Activated T-helper 1 cell treated with anti-CD3 and anti-CD28 coated beads, Interleukin-12 subunit alpha, Interleukin-12 subunit beta, Interleukin-2, Interleukin-4 antibody, amounts not matched to agents 30 ng/mL and 10 ng/mL and 1 ng/mL, durations not matched to agents 14 hours and 24 hours and 36 hours (primary cell): ENCODE data around the gene TLE5. TPM values are rescaled to one million over a fixed set of nuclear protein-coding genes. Genes with fewer than 3 reads are reported as not detected.

ENCODE experiments used
- DNase-seq: peaks from one replicate; pipeline ENCODE4 v3.0.0; 2021; ENCODE audit warnings: low spot score
- H3K27ac Mint-ChIP-seq: one replicate; pipeline ENCODE4 v1.8.0; 2021; ENCODE audit warnings: mild to moderate bottlenecking, mixed read lengths
- H3K27me3 Mint-ChIP-seq: one replicate; pipeline ENCODE4 v1.8.0; 2022; ENCODE audit warnings: mild to moderate bottlenecking, moderate library complexity, mixed read lengths; ENCODE audit not compliant: insufficient read depth
- H3K36me3 Mint-ChIP-seq: one replicate; pipeline ENCODE4 v1.8.0; 2021; ENCODE audit warnings: low read depth, mixed read lengths
- H3K4me1 Mint-ChIP-seq: one replicate; pipeline ENCODE4 v1.8.0; 2021; ENCODE audit warnings: low read depth, mixed read lengths
- H3K4me3 Mint-ChIP-seq: one replicate; pipeline ENCODE4 v1.8.0; 2021; ENCODE audit warnings: mild to moderate bottlenecking, moderate library complexity, mixed read lengths
- H3K9me3 Mint-ChIP-seq: one replicate; pipeline ENCODE4 v1.8.0; 2021; ENCODE audit warnings: mixed read lengths
- intact Hi-C: fragments of 100-400 bp; cut with micrococcal nuclease; formaldehyde crosslinking; loops from one replicate; pipeline ENCODE4 v1.15.1; 2024
- total RNA-seq: library from RNA; stranded (reverse); gene quantifications from 2 replicates; pipeline ENCODE4 v1.2.3, GENCODE V29; 2022

The TLE5 gene
- total RNA-seq, 1 donor from 2014 or later: 399 TPM

DNA sequence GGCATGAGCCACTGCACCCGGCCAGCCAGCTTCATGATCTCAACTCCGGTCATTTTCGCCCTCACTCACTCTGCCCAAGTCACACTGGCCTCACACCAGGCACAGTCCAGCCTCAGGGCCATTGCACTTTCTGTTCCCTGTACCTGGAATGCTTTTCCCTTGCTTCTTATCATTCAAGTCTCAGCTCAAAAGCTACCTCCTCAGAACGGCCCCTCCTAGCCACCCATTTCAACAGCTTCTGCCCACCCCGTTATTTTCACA is 30.8 kb downstream of the TLE5 start:
- peaks cover 18% of the 10 kb centered on the region for H3K4me1 Mint-ChIP-seq
- H3K27ac Mint-ChIP-seq: no peak overlapping the region
- intact Hi-C loops: no loop called here
- H3K9me3 Mint-ChIP-seq: no peaks in the 10 kb centered on the region
- no peak for DNase-seq
- H3K36me3 Mint-ChIP-seq: no peaks in the 10 kb centered on the region
- H3K27me3 Mint-ChIP-seq: peaks cover 45% of the 10 kb centered on the region
- H3K4me3 Mint-ChIP-seq: no peak overlapping the region

GRCh38 chr19:3029065-3029923 is 33.0 kb downstream of the TLE5 start, which contains the start of gene TLE2:
Gene TLE2 (minus strand): TSS chr19:3029280. CDS start chr19:3028904, 376 bp downstream.
- Mint-ChIP-seq H3K36me3 (no peaks in the 10 kb centered on the region), H3K27ac (no peak within 1 kb of the TSS), H3K27me3 (peaks cover 49% of the 10 kb centered on the region), H3K4me3 (peak within 1 kb of the TSS; percentile 69), H3K4me1 (peaks cover 7% of the 10 kb centered on the region), H3K9me3 (no peaks in the 10 kb centered on the region)
- DNase-seq: no peak
- intact Hi-C loops: no loop called here

- H3K27ac Mint-ChIP-seq: no peak overlapping the region
Observed at GRCh38 chr19:3028305-3029064, 33.8 kb downstream of the TLE5 start.

DNA sequence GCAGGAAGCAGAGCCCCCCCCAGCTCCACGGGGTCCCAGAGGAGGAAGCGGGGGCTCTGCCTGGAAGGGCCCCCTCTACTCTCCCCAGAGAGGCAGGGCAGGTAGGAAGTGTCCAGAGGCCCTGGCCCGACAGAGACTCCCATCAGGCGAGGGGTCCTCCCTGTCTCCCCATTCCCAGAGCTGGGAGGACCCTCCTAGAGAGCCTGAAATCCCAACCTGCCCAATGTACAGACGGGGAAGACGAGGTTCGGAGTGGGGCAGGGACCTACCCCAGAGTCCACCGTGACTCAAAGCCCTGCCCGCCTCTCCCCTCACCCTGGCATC is 34.4 kb downstream of the TLE5 start:
- no peaks in the 10 kb centered on the region for H3K9me3 Mint-ChIP-seq
- H3K36me3 Mint-ChIP-seq: no peaks in the 10 kb centered on the region
- H3K27ac Mint-ChIP-seq: no peak overlapping the region
- DNase-seq: no peak
- intact Hi-C loops: no loop called here
- peak overlapping the region; percentile 42 for H3K4me3 Mint-ChIP-seq
- peaks cover 13% of the 10 kb centered on the region for H3K4me1 Mint-ChIP-seq
- peaks cover 40% of the 10 kb centered on the region for H3K27me3 Mint-ChIP-seq

More at GRCh38 chr19:3028305-3029064, 33.8 kb downstream of the TLE5 start:
- intact Hi-C loops: no loop called here
- no peak for DNase-seq
- H3K27me3 Mint-ChIP-seq: peaks cover 41% of the 10 kb centered on the region
- peak overlapping the region; percentile 42 for H3K4me3 Mint-ChIP-seq
- H3K36me3 Mint-ChIP-seq: no peaks in the 10 kb centered on the region
- H3K4me1 Mint-ChIP-seq: peaks cover 8% of the 10 kb centered on the region
- no peaks in the 10 kb centered on the region for H3K9me3 Mint-ChIP-seq

DNA sequence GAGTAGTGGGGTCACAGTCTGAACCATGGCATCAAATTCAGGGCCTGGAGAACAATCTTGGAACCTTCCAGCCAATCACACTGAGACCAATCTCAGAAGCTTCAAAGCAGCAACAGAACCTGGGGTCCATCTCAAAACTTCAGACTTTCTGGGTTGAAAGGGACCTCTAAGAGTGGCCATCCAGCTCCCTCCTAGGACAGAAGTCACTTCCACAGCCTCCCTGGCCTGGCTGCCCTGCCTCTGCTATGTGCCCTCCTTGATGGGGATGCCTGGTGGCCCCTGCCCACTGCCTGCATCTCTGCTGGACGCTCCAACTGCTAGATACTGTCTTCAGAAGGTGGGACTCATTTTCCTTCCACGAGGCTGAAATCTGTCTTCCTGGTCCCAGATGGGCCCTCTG is 35.0 kb downstream of the TLE5 start:
- DNase-seq: no peak
- H3K4me3 Mint-ChIP-seq: no peak overlapping the region
- H3K9me3 Mint-ChIP-seq: no peaks in the 10 kb centered on the region

DNA sequence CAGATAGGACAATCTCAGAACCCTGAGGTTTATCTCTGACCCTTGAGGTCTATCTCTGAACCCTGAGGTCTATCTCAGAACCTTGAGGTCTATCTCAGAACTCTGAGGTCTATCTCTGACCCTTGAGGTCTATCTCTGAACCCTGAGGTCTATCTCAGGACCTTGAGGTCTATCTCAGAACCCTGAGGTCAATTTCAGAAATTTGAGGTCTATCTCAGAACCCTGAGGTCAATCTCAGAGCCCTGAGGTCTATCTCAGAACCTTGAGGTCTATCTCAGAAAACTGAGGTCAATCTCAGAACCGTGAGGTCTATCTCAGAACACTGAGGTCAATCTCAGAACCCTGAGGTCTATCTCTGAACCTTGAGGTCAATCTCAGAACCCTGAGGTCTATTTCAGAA is 35.5 kb downstream of the TLE5 start:
- H3K27ac Mint-ChIP-seq: no peak overlapping the region
- H3K36me3 Mint-ChIP-seq: no peaks in the 10 kb centered on the region

More for the DNA sequence above, 35.0 kb downstream of the TLE5 start:
- peaks cover 38% of the 10 kb centered on the region for H3K27me3 Mint-ChIP-seq
- H3K4me1 Mint-ChIP-seq: peaks cover 19% of the 10 kb centered on the region
- H3K36me3 Mint-ChIP-seq: no peaks in the 10 kb centered on the region
- intact Hi-C loops: no loop called here
- H3K27ac Mint-ChIP-seq: no peak overlapping the region

DNA sequence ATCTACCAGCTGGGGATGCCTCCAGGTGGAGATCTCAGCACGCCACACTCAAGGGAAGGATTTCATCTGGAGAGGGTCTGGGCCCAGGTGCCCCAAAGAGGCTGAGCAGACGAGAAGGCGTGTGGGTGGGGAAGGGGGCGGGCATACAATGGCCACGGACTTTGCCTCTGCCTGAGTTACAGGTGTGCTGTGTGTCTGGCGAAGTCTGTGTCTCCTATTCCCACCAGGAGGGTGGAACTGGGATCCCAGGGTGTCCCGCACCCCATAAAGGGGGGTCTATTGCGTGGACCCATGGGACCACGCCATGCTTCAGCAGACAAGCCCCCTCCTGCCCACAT is 36.8 kb downstream of the TLE5 start:
- H3K9me3 Mint-ChIP-seq: no peaks in the 10 kb centered on the region
- no peaks in the 10 kb centered on the region for H3K36me3 Mint-ChIP-seq
- no peak for DNase-seq
- intact Hi-C loops: no loop called here
- peaks cover 29% of the 10 kb centered on the region for H3K27me3 Mint-ChIP-seq
- peaks cover 19% of the 10 kb centered on the region for H3K4me1 Mint-ChIP-seq
- H3K27ac Mint-ChIP-seq: no peak overlapping the region
- no peak overlapping the region for H3K4me3 Mint-ChIP-seq

More for the DNA sequence above, 35.5 kb downstream of the TLE5 start:
- intact Hi-C loops: no loop called here
- peaks cover 38% of the 10 kb centered on the region for H3K27me3 Mint-ChIP-seq
- no peaks in the 10 kb centered on the region for H3K9me3 Mint-ChIP-seq
- H3K4me3 Mint-ChIP-seq: no peak overlapping the region
- H3K4me1 Mint-ChIP-seq: peaks cover 19% of the 10 kb centered on the region
- no peak for DNase-seq

GRCh38 chr19:3024870-3025548 is 37.3 kb downstream of the TLE5 start:
- H3K4me3 Mint-ChIP-seq: no peak overlapping the region
- H3K27ac Mint-ChIP-seq: no peak overlapping the region
- peaks cover 19% of the 10 kb centered on the region for H3K4me1 Mint-ChIP-seq
- H3K36me3 Mint-ChIP-seq: no peaks in the 10 kb centered on the region
- intact Hi-C loops: no loop called here
- H3K27me3 Mint-ChIP-seq: peaks cover 24% of the 10 kb centered on the region
- H3K9me3 Mint-ChIP-seq: no peaks in the 10 kb centered on the region
- no peak for DNase-seq

GRCh38 chr19:3024509-3024869 is 37.8 kb downstream of the TLE5 start:
- Mint-ChIP-seq H3K36me3 (no peaks in the 10 kb centered on the region), H3K9me3 (no peaks in the 10 kb centered on the region), H3K4me3 (no peak overlapping the region), H3K27me3 (peaks cover 19% of the 10 kb centered on the region), H3K4me1 (peaks cover 19% of the 10 kb centered on the region), H3K27ac (no peak overlapping the region)
- no peak for DNase-seq
- intact Hi-C loops: no loop called here

- no peak for DNase-seq
- intact Hi-C loops: no loop called here
- Mint-ChIP-seq H3K4me3 (no peak overlapping the region), H3K36me3 (no peaks in the 10 kb centered on the region), H3K4me1 (peaks cover 19% of the 10 kb centered on the region), H3K27ac (no peak overlapping the region), H3K9me3 (no peaks in the 10 kb centered on the region), H3K27me3 (peaks cover 5% of the 10 kb centered on the region)
Observed at GRCh38 chr19:3020321-3020960, 41.9 kb downstream of the TLE5 start.

- Mint-ChIP-seq H3K27ac (no peak overlapping the region), H3K27me3 (no peaks in the 10 kb centered on the region), H3K4me3 (no peak overlapping the region), H3K36me3 (no peaks in the 10 kb centered on the region), H3K9me3 (no peaks in the 10 kb centered on the region), H3K4me1 (peaks cover 13% of the 10 kb centered on the region)
- DNase-seq: no peak
- intact Hi-C loops: no loop called here
Observed at GRCh38 chr19:3019211-3019854, 43.0 kb downstream of the TLE5 start.

DNA sequence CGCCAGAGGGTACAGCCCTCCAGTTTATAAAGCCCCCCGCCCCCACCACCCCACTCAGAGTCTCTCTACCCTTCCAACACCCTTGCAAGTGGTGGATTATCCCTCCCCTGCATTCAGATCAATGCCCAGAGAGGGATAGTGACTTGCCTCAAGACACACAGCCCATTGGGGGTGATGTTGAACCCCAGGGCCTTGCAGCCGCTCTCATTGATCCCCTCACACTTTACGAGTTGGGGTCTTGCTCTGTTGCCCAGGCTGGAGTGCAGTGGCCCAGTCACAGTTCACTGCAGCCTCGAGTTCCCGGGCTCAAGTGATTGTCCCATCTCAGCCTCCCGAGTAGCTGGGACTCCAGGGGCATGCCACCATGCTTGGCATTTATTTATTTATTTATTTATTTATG is 44.4 kb downstream of the TLE5 start:
- no peaks in the 10 kb centered on the region for H3K27me3 Mint-ChIP-seq
- H3K9me3 Mint-ChIP-seq: no peaks in the 10 kb centered on the region
- peaks cover 5% of the 10 kb centered on the region for H3K4me1 Mint-ChIP-seq
- no peak overlapping the region for H3K4me3 Mint-ChIP-seq
- no peak overlapping the region for H3K27ac Mint-ChIP-seq
- intact Hi-C loops: no loop called here
- H3K36me3 Mint-ChIP-seq: no peaks in the 10 kb centered on the region
- no peak for DNase-seq
